Mesendoderm (in vitro differentiated cells): ENCODE results near the gene TSPEAR.

Source experiments
- DNase-seq: peaks from one replicate; pipeline ENCODE4 v3.0.0; 2013
- H2AK5ac ChIP-seq: 2 replicates; pipeline ENCODE4 v1.6.1; 2013; ENCODE audit warnings: low read length, inconsistent platforms
- H2BK120ac ChIP-seq: 2 replicates; pipeline ENCODE4 v1.6.1; 2013; ENCODE audit warnings: low read depth, mild to moderate bottlenecking, low read length, moderate library complexity, mixed read lengths
- H2BK15ac ChIP-seq: replicated peaks from 2 replicates; pipeline ENCODE4 v1.6.1; 2013; ENCODE audit warnings: low read depth, mild to moderate bottlenecking, moderate library complexity
- H2BK5ac ChIP-seq: 2 replicates; pipeline ENCODE4 v1.6.1; 2013; ENCODE audit warnings: low read length, inconsistent platforms
- H3K18ac ChIP-seq: 2 replicates; pipeline ENCODE4 v1.6.1; 2013; ENCODE audit warnings: mild to moderate bottlenecking, low read length, mixed read lengths
- H3K23ac ChIP-seq: one replicate; pipeline ENCODE4 v1.6.1; 2013; ENCODE audit warnings: low read length
- H3K27ac ChIP-seq: 2 replicates; pipeline ENCODE4 v1.5.1; 2013; ENCODE audit warnings: low read depth, mild to moderate bottlenecking, inconsistent platforms, low read length, moderate library complexity
- H3K27me3 ChIP-seq: 2 replicates; pipeline ENCODE4 v1.6.1; 2013; ENCODE audit warnings: low read length, control low read depth, mild to moderate bottlenecking, inconsistent platforms; ENCODE audit not compliant: insufficient read depth, poor library complexity
- H3K36me3 ChIP-seq: 2 replicates; pipeline ENCODE4 v1.6.1; 2013; ENCODE audit warnings: low read length, inconsistent platforms; ENCODE audit not compliant: control insufficient read depth, insufficient read depth
- H3K4ac ChIP-seq: one replicate; pipeline ENCODE4 v1.6.1; 2013; ENCODE audit warnings: low read depth, mild to moderate bottlenecking, low read length, moderate library complexity
- H3K4me1 ChIP-seq: 2 replicates; pipeline ENCODE4 v1.6.1; 2013; ENCODE audit warnings: low read depth, low read length, inconsistent platforms; ENCODE audit not compliant: control insufficient read depth
- H3K4me2 ChIP-seq: 2 replicates; pipeline ENCODE4 v1.6.1; 2013; ENCODE audit warnings: low read length
- H3K4me3 ChIP-seq: 2 replicates; pipeline ENCODE4 v1.5.1; 2013; ENCODE audit warnings: mild to moderate bottlenecking, low read length
- H3K56ac ChIP-seq: one replicate; pipeline ENCODE4 v1.6.1; 2013; ENCODE audit warnings: low read length
- H3K79me1 ChIP-seq: 2 replicates; pipeline ENCODE4 v1.6.1; 2013; ENCODE audit warnings: low read length, inconsistent platforms
- H3K79me2 ChIP-seq: 2 replicates; pipeline ENCODE4 v1.6.1; 2013; ENCODE audit warnings: mild to moderate bottlenecking, low read length; ENCODE audit not compliant: control insufficient read depth, insufficient read depth
- H3K9ac ChIP-seq: 2 replicates; pipeline ENCODE4 v1.6.1; 2013; ENCODE audit warnings: low read length, inconsistent platforms
- H4K5ac ChIP-seq: one replicate; pipeline ENCODE4 v1.6.1; 2013; ENCODE audit warnings: low read length
- H4K8ac ChIP-seq: one replicate; pipeline ENCODE4 v1.6.1; 2013; ENCODE audit warnings: low read depth, mild to moderate bottlenecking, control low read depth, low read length, moderate library complexity
- WGBS: extraction: QIAGEN DNeasy Blood & Tissue Kit; methylation state at CpG from one replicate; pipeline ENCODE4 v1.1.7; 2013; ENCODE audit warnings: low lambda C conversion rate, missing lambda C conversion rate; ENCODE audit not compliant: insufficient coverage; ENCODE audit errors: extremely low coverage; 5-methylcytosine and 5-hydroxymethylcytosine counted together

The TSPEAR gene

GRCh38 chr21:44526096-44526997 is 185.0 kb downstream of the TSPEAR start:
- H3K18ac ChIP-seq: no peak overlapping the region
- no peak overlapping the region for H2BK15ac ChIP-seq
- no peak for DNase-seq
- no peak overlapping the region for H2BK5ac ChIP-seq
- H3K27me3 ChIP-seq: no peaks in the 10 kb centered on the region
- H3K9ac ChIP-seq: no peak overlapping the region
- no peak overlapping the region for H4K8ac ChIP-seq
- H3K4ac ChIP-seq: no peak overlapping the region
- H3K27ac ChIP-seq: no peak overlapping the region
- H3K56ac ChIP-seq: no peak overlapping the region
- no peaks in the 10 kb centered on the region for H3K79me1 ChIP-seq
- no peaks in the 10 kb centered on the region for H3K4me1 ChIP-seq
- no peak overlapping the region for H4K5ac ChIP-seq
- no peak overlapping the region for H3K4me3 ChIP-seq
- H3K79me2 ChIP-seq: no peaks in the 10 kb centered on the region
- no peak overlapping the region for H2BK120ac ChIP-seq
- no CpG with 5 or more reads among the region's 12 CpGs for WGBS
- no peak overlapping the region for H3K23ac ChIP-seq
- no peak overlapping the region for H2AK5ac ChIP-seq
- H3K36me3 ChIP-seq: peaks cover 4% of the 10 kb centered on the region
- no peak overlapping the region for H3K4me2 ChIP-seq

DNA sequence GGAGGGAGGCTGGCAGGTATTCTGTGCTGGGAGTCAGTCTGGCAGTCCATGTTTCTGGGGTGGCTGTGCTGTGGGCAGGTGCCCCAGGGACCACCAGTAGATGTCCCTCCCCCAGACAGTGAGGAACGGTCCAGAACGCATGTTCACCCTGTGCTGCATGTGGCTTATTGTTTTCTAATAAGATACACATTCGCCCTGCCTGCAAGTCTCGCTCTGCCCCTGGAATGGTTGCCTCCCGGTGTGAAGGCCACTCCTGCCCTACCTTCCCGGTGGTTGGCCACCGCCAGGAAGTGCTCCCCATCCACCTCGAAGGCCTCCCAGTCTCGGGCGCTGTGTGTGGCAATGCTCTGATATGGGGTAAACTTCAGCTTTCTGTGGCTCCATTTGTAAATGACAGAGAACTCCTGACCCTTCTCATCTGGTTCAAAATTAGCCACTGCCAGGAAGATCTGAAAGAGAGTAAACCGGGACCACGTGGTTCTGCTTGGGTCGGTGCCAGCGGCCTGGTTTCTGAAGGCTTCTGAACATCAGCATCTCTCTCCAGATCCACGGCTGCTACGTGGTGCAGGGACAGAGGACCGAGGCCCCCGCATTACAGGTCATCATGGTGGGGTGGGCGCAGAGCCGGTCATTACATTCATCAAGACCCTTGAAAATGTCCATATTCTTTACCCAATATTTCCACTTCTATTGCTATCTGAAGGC is 185.8 kb downstream of the TSPEAR start:
- H3K79me2 ChIP-seq: no peaks in the 10 kb centered on the region
- no peak overlapping the region for H3K4me2 ChIP-seq
- H4K8ac ChIP-seq: no peak overlapping the region
- no peak overlapping the region for H3K18ac ChIP-seq
- H4K5ac ChIP-seq: no peak overlapping the region
- H2BK5ac ChIP-seq: no peak overlapping the region
- no peak overlapping the region for H3K9ac ChIP-seq
- H3K4me3 ChIP-seq: no peak overlapping the region
- no peak overlapping the region for H3K4ac ChIP-seq
- no peak for DNase-seq
- no peak overlapping the region for H3K23ac ChIP-seq
- WGBS: no CpG with 5 or more reads among the region's 20 CpGs
- H3K79me1 ChIP-seq: no peaks in the 10 kb centered on the region
- H2AK5ac ChIP-seq: no peak overlapping the region
- no peak overlapping the region for H3K56ac ChIP-seq
- no peaks in the 10 kb centered on the region for H3K27me3 ChIP-seq
- H2BK15ac ChIP-seq: no peak overlapping the region
- H3K4me1 ChIP-seq: no peaks in the 10 kb centered on the region
- H3K36me3 ChIP-seq: peaks cover 4% of the 10 kb centered on the region
- no peak overlapping the region for H2BK120ac ChIP-seq
- H3K27ac ChIP-seq: no peak overlapping the region

GRCh38 chr21:44524414-44525371 is 186.7 kb downstream of the TSPEAR start:
- H4K5ac ChIP-seq: no peak overlapping the region
- H3K23ac ChIP-seq: no peak overlapping the region
- H3K27me3 ChIP-seq: no peaks in the 10 kb centered on the region
- no peak overlapping the region for H3K4me3 ChIP-seq
- no peak overlapping the region for H3K9ac ChIP-seq
- H4K8ac ChIP-seq: no peak overlapping the region
- DNase-seq: no peak
- H3K79me1 ChIP-seq: no peaks in the 10 kb centered on the region
- H3K56ac ChIP-seq: no peak overlapping the region
- no peak overlapping the region for H2BK15ac ChIP-seq
- H3K36me3 ChIP-seq: peaks cover 4% of the 10 kb centered on the region
- H2BK120ac ChIP-seq: no peak overlapping the region
- H3K4me2 ChIP-seq: no peak overlapping the region
- no peak overlapping the region for H3K4ac ChIP-seq
- no peak overlapping the region for H2AK5ac ChIP-seq
- no peaks in the 10 kb centered on the region for H3K4me1 ChIP-seq
- H3K79me2 ChIP-seq: no peaks in the 10 kb centered on the region
- no peak overlapping the region for H2BK5ac ChIP-seq
- no peak overlapping the region for H3K18ac ChIP-seq
- no CpG with 5 or more reads among the region's 2 CpGs for WGBS
- no peak overlapping the region for H3K27ac ChIP-seq

DNA sequence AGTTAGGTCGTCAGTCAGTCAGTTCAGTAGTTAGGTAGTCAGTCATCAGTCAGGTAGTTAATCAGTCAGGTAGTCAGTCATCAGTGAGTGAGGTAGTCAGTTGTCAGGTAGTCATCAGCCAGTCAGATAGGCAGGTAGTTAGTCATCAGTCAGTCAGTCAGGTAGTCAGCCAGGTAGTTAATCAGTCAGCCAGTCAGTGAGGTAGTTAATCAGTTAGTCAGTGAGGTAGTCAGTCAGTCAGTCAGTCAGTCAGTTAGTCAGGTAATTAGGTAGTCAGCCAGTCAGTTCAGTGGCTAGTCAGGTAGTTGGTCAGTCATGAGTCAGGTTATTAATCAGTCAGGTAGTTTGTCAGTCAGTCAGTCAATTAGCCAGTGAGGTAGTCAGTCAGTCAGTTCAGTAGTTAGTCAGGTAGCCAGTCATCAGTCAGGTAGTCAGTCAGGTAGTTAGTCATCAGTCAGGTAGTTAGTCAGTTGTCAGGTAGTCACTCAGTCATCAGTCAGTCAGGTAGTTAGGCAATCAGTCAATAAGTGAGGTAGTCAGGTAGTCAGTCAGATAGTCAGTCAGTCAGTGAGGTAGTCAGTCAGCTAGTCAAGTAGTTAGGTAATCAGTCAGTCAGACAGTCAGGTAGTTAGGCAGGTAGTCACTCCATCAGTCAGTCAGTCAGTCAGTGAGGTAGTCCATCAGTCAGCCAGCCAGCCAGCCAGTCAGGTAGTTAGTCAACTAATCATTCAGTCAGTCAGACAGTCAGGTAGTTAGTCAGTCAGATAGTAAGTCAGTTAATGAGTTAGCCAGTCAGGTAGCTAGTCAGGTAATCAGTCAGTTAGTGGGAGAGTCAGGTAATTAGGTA is 187.6 kb downstream of the TSPEAR start:
- DNase-seq: no peak
- no peaks in the 10 kb centered on the region for H3K4me1 ChIP-seq

GRCh38 chr21:44522753-44523204 is 188.6 kb downstream of the TSPEAR start:
- no peak overlapping the region for H2BK15ac ChIP-seq

More for the DNA sequence above, 187.6 kb downstream of the TSPEAR start:
- no peak overlapping the region for H2AK5ac ChIP-seq
- WGBS: no CpG with 5 or more reads among the region's 1 CpG
- H3K4me3 ChIP-seq: no peak overlapping the region
- H2BK15ac ChIP-seq: no peak overlapping the region
- no peak overlapping the region for H2BK120ac ChIP-seq
- H3K27ac ChIP-seq: no peak overlapping the region
- no peak overlapping the region for H4K8ac ChIP-seq
- no peak overlapping the region for H3K23ac ChIP-seq
- no peak overlapping the region for H3K9ac ChIP-seq
- H2BK5ac ChIP-seq: no peak overlapping the region
- H3K56ac ChIP-seq: no peak overlapping the region
- H3K4me2 ChIP-seq: no peak overlapping the region
- H3K18ac ChIP-seq: no peak overlapping the region
- H3K36me3 ChIP-seq: peaks cover 4% of the 10 kb centered on the region
- no peak overlapping the region for H4K5ac ChIP-seq
- no peaks in the 10 kb centered on the region for H3K79me1 ChIP-seq
- H3K4ac ChIP-seq: no peak overlapping the region
- no peaks in the 10 kb centered on the region for H3K79me2 ChIP-seq
- no peaks in the 10 kb centered on the region for H3K27me3 ChIP-seq

More at GRCh38 chr21:44522753-44523204, 188.6 kb downstream of the TSPEAR start:
- Histone ChIP-seq H3K9ac (no peak overlapping the region), H3K27ac (no peak overlapping the region), H3K4me3 (no peak overlapping the region), H2BK120ac (no peak overlapping the region), H3K79me2 (no peaks in the 10 kb centered on the region), H4K5ac (no peak overlapping the region), H2BK5ac (no peak overlapping the region), H3K4me1 (no peaks in the 10 kb centered on the region), H3K18ac (no peak overlapping the region), H4K8ac (no peak overlapping the region), H3K36me3 (peaks cover 4% of the 10 kb centered on the region), H3K56ac (no peak overlapping the region), H2AK5ac (no peak overlapping the region), H3K23ac (no peak overlapping the region), H3K4ac (no peak overlapping the region), H3K27me3 (no peaks in the 10 kb centered on the region), H3K4me2 (no peak overlapping the region), H3K79me1 (no peaks in the 10 kb centered on the region)
- WGBS: no CpG with 5 or more reads among the region's 1 CpG
- DNase-seq: no peak
